TTC549 (cell line): Measurements from ENCODE around the gene OXSR1.
"Not testable (repeated sequence)": the region's sequence is repeated elsewhere in the genome, so short reads cannot be mapped to it uniquely, and the experiment has no call there.

Source experiments
- FAIRE-seq: peaks from 2 replicates; lab custom pipeline; 2012; peaks lifted over from hg19 to GRCh38; lab: Jason Lieb, UNC

The OXSR1 gene

DNA sequence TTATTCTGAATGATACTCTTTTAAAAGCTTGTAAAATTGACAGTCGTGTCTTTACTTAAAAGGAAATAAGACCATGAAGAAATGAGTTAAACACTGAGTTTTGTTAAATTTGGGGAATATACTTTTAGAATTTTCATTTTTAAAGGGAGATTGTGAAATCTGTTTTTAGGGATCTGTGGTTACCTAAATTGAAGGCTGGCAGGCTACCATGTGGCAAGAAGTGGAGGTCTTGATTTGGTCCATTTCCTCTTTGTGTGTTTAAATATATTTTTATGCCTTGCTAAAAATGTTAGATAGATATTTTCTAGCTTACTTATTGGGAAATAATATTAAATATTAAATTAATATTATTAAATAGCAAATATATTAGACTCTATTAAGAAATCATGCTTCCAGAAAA is 63.7 kb downstream of the OXSR1 start:
- no peak for FAIRE-seq

DNA sequence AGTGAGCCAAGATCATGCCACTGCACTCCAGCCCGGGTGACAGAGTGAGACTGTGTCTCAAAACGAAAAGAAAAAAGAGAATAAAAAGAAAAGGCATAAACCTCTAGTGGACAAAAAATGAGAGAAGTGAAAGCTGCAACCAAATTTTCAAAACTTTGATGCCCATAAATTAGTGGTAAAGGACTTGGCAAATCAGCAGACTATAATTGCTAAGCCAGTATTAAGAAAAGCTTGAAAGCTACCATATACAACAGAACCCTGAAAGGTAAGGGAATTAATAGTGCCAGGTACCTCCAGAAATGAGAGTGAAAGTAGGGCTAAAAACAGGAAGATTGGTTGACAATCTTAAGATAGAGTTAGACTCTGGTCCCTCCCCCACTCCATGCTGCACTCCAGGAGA is 67.4 kb downstream of the OXSR1 start:
- FAIRE-seq = no peak

DNA sequence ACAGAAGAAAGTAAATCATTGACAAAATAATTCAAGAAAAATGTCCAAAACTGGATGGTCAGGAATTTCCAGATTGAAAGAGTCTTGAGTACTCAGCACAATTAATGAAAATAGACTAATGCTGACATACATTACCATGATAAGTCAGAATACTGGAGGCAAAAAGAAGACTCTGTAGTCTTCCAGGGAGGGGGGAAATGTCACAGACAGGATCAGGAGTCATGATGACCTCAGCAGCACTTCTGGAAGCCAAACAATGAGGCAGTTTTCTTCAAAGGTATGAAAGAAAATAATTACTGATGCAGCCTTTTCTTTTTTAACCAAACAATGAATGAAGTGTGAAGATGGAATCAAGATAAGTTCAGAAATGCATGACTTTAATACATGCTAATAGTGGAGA is 70.1 kb downstream of the OXSR1 start:
- FAIRE-seq = no peak

GRCh38 chr3:38238416-38239008 is 73.2 kb downstream of the OXSR1 start:
- no peak for FAIRE-seq

GRCh38 chr3:38242812-38243211 is 77.5 kb downstream of the OXSR1 start:
- FAIRE-seq = not testable (repeated sequence)

GRCh38 chr3:38245930-38246329 is 80.6 kb downstream of the OXSR1 start:
- FAIRE-seq = no peak

- no peak for FAIRE-seq
These were observed 82.2 kb downstream of the OXSR1 start for GRCh38 chr3:38247366-38248035.

DNA sequence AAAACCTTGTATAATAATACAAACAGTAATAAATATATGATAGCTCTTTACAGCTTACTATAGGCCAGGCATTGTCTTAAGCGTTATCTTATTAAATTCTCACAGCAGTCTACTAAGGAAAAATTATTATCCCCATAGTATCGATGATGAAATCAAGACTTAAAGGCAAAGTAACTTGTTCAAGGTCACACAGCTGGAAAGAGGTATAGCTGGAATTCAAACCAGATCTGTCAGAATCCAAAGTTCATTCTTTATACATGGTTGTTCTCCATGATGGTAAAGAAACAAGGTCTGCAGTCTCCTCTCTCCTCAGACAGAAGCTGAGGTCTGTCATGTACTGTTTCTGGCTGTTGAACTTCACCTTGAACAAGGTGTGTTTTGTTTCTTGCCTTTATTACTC is 84.9 kb downstream of the OXSR1 start:
- FAIRE-seq = no peak

GRCh38 chr3:38251197-38251596 is 85.9 kb downstream of the OXSR1 start:
- FAIRE-seq = no peak

DNA sequence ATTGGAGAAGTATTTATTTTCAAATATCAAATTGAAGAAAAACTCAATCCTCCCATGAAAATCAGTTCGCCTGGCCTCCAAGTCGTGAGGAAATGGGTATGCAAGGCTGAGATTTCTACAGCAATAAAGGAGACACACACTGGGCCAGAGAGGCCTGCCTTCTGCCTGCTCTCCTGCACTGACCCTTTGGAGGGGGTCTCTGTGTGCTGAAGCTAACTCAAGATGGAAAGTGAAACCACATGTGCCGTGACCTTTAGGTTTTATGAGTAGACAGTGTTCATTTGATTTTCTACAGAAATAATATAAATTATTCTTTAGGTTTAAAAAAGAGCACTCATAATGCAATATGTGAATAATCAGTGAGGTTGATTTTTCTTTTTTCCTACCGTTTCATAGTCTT is 88.4 kb downstream of the OXSR1 start:
- FAIRE-seq = no peak

DNA sequence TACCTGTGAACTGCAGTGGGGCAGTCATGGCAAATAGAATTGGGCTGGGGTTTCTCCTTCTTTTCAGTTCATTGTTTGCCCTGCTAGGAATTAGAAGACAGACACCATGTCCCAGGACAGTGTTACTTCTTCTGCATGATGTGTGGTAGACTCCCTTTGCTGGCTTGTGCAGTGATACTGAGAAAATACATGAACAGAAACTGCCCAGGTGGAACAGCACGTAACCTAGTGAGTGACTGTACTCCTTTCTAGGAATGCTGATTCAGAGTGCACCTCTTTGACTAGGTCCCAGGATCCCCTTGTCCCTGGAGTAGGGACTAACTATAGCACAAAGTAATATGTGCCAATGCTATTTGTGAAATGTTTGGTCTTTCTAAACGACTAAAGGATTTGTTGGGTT is 89.5 kb downstream of the OXSR1 start:
- FAIRE-seq = no peak

DNA sequence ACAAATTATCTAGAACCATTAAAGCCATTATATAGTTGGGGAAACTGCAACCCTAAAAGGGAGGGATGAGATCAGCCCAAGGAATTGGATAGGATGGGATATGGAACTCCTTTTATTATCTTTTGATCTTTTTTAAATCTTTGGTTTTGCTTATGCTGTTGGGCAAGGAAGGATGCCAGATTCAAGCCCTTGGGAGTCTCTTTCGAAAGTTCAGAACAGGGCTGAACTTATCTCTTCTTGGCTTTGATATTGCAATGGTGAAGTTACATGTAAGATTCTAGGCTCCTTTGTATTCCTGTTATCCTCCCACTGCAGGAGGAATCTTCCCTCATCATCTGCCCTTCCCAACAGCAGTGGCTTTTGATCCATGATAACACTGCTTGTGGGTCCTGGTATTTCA is 90.3 kb downstream of the OXSR1 start:
- FAIRE-seq = no peak

DNA sequence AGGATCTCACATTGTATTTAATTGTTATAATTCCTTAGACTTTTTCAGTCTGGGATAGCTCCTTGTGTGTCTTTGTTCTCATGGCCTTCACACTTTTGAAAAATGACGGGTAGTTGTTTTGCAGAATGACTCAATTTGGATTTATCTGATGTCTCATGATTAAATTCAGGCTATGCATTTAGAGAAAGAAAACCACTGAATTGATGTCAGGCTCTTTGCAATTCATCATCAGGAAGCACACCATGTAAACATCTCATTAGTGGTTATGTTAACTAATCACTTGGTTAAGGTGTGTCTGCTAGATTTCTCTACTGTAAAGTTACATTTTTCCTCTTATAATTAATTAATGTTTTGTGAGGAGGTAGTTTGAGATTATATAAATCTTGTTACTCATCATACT is 92.2 kb downstream of the OXSR1 start:
- no peak for FAIRE-seq

DNA sequence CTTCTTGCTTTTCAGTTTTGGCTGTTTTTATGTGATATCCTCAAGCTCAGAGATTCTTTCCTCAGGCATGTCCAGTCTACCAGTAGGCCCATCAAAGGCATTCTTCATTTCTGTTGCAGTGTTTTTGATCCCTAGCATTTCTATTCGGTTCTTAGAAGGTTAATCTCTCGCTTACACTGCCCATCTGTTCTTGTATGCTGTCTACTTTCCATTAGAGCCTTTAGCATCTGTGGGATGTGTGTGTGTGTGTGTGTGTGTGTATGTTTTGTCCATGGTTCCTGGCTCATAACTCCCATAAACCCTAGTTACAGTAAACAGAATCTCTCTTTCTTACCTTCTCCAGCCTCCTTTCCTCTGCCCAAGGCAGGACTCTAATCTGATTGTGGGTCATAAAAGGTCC is 95.1 kb downstream of the OXSR1 start:
- no peak for FAIRE-seq

DNA sequence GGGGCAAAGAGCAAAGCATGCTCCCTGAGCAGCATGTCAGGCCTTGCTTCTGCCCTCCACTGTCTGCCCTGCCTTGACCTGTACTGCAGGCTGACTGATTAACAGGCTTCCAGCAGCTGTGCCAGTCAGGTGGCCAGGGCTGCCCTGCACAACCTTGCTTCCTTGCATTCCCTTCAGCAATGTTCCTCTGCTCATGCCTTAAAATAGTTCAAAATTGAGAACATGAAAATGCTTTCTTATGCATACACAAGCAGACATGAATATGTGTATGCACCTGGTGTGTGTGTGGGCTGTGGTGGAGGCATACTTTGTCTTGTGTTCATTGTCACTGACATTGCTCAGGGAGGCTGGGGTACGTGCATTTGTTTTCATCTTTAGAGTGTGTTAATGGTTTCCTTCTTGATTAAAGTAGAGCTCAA is 99.0 kb downstream of the OXSR1 start:
- FAIRE-seq = no peak

DNA sequence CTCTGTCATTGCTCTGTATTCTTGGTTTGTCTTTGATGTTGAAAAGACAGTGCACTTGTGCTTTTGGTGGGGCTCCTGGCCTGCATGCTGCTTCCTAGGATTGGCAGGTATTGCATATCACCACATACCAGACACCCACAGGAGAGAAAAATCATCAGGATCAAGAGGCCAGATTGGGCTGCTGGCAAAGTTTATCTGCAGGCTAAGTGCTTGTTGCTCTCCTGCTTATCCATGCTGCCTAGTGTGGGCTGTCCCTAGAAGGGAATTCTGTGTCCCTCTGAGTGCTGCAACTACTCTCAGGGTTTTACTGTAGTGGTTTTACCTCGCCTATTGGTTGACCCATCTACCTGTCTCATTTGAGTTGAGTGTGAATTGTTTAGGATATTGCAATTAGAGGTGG is 99.4 kb downstream of the OXSR1 start:
- no peak for FAIRE-seq

- FAIRE-seq = no peak
These were observed 100.4 kb downstream of the OXSR1 start, which contains the start of gene SLC22A13 for GRCh38 chr3:38265604-38266307. SLC22A13 (plus strand) TSS chr3:38265812; CDS start chr3:38265861, 49 bp downstream.

DNA sequence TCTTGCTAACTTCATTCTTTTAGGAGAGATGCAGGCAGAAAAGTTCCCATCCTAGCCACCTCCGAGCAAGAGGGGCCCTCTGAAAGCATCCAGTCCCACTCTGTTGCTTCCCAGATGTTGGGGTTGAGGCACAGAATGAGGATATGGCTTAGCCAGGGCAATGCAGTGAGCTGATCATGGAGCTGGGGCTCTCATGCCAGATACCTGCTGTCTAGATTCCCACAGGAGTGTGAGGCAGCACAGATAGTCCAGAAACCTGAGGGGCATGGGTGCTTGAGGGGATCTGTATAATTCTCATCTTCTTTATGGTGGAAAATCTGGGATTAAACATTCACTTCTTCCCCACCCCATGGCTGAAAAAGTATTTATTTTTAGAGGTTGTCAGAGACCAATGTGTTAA is 101.5 kb downstream of the OXSR1 start:
- no peak for FAIRE-seq

DNA sequence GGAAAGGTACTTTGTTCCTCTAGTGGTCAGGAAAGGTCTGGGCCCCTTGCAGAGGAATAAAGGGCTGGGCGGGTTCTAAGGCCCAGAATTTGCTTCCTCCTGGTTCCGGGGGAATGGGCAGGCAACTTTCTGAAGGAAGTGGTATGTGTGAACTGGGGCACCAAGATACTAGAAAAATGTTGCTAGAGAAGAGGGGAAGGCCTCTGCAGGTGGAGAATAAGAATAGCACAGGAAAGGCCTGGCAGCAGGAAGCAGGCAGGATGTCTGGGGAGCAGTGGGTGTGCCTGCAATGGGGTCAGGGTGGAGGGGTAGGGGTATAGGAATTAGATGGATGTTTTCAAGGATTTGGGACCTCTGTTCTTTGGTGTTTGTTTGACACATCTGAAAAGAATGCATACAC is 102.3 kb downstream of the OXSR1 start:
- FAIRE-seq = no peak

DNA sequence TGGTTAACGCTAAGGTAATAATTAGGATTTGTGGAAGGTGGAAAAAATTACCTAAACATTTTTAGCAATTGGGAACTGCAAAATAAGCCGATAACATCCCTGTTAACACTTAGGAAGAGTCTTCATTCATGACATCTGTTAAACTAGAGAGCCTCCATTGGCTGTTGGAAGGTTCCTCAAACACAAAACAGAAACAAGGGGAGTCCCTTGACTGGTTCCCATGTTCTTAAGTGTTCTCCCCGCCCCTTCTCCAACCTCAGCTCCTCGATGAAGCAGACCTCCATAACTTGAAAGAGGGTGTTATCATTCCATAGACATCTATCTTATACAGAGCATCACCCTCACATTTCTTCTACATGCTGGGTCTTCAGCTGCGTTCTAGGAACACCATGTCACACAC is 102.8 kb downstream of the OXSR1 start:
- no peak for FAIRE-seq

DNA sequence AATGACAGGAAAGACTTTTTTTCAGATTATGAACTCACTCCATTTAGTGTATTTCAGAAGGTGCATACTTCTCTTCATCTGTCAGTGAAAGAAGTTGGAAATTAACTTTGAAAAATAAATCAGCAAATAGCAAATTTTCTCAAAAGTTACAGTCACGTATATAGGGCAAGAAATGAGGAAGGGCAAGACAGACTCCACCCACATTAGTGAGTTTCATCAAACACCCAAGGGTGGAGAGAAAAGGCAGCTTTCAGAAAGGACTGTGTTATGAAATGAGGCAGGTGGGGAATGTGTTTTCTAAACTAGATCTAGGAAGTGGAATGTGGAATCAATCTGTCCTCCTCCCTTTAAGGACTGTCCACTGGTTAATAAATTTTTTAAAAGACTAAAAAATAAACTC is 103.2 kb downstream of the OXSR1 start:
- no peak for FAIRE-seq

DNA sequence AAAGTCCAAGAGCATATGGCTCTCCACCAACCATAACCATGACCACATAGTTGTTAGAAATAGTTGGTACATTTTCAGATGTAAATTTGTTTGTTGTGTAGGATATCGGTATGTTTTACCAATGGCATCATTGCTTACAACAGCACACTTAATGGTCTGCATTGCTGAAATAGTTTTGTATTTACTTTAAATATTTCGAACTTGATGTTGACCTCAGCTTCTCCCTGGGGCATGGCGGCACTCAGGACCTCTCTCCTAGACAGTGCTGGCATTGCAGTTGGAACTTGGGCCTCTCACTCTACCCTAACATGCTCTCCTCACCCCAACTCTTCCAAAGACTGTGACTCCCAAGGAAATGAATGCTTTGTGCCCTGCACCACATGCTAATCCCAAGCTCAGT is 105.3 kb downstream of the OXSR1 start:
- no peak for FAIRE-seq

- no peak for FAIRE-seq
These were observed 106.2 kb downstream of the OXSR1 start for GRCh38 chr3:38271553-38271952.
